Stimulated activated CD8-positive, alpha-beta memory T cell treated with anti-CD3 and anti-CD28 coated beads, Interleukin-4, amount 100 ng/mL, for 48 hours (primary cell): Measurements from ENCODE around the gene SLC25A22.

ENCODE experiments used
- DNase-seq: peaks from one replicate; pipeline ENCODE4 v3.0.0-alpha.2; 2020

Gene SLC25A22

DNA sequence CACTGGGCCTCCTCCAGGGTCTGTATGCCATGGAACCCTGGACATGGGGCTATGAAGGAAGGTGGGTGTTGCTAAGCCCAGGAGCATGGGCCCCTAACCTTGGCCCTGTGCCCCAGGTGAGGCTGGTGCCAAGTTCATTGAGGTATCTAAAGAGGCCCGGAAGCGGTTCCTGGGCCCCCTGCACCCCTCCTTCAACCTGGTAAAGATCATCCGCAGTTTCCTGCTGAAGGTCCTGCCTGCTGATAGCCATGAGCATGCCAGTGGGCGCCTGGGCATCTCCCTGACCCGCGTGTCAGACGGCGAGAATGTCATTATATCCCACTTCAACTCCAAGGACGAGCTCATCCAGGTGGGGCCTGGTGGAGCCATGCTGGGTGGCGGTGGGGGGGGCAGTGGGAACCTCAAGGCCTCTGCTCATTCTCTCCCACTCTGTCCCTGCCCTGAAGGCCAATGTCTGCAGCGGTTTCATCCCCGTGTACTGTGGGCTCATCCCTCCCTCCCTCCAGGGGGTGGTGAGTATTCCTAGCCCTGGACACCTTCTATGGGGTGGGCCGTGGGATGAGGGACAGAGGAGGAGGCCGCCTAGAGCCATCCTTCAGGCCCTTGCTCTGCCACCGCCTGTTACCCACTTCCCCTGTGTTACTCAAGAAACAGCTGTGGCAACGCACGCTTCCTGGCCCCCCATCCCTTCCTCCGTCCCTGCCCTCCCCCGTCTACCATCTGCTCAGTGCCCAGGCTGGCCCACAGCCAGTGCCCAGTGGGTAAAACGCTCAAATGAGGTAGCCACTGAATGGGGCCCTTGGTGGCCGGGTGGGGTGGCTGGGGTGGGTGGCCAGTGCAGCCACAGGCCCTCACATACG is 23.7 kb upstream of the SLC25A22 start:
- no peak for DNase-seq

DNA sequence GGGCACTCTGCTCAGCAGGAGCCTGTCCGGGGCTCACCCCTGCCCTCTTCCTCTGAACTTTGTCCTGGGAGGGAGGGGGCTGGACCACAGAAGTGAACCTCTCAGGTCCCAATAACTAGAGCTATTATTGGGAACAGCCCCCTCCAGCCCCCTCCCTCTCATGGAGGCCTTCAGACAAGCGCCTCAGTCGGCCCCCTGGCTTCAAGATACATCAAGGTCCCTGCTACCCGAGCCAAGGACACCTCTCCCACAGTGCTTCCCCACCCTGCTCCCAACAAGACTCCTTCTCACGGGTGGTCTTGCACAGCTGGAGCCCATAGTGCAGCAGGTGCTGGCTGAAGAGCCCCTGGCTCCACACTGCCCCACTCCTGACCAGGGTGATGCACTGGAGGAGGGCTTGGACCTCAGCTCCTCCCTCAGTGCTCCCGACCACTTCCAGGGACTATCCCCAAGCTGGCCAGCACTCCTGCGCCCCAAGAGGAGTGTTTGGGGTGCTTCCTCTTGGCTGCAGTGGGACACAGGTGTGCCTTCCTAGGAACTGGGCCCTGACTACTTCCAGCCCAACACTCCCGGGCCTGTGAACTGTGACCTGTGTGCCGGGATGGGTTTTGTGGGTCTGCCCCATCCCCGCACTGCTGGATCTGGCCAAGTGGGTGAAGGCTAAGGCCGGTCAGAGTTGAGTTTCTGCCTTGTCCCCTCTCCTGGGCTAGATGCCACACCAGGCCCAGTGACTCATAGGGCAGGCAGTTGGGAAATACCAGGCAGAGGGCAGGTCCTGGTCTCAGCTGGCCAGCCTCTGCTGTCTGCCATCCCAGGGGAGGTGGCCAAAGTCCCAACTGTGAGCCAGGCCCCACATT is 22.8 kb upstream of the SLC25A22 start:
- no peak for DNase-seq

DNA sequence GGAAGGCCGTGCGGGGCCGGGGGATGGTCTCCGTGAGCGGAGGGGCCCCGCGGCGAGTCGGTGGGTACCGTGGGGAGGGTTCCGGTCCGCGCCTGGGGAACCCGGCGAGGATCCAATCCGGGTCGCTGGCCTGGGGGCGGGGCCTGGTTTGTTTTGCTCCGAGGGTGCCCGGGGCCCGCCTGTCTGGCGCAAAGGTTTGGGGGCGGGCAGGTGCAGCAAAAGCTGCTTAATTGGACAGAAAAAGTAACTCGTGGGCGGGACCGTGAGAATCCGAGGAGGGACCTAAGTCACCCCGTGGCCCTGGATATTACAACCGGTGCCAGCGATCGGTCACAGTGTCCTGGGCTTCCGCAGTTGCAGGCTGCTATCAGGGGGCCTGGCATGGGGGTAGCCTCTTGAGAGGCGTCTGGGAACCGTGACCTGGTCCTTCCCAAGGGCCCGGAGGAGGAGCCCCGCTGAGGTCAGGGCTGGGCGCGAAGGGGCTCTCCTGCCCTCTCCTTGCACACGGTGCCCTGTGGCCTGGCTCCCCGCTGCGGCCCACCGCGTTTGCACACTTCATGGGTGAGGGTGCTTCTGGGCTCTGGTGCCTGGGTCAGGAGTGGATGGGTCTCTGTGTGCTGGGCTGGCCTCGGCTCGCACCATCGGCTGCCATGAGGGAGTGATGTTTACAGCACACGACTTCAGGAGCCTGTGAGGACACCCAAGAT is 22.0 kb upstream of the SLC25A22 start:
- peak; percentile 96 for DNase-seq

DNA sequence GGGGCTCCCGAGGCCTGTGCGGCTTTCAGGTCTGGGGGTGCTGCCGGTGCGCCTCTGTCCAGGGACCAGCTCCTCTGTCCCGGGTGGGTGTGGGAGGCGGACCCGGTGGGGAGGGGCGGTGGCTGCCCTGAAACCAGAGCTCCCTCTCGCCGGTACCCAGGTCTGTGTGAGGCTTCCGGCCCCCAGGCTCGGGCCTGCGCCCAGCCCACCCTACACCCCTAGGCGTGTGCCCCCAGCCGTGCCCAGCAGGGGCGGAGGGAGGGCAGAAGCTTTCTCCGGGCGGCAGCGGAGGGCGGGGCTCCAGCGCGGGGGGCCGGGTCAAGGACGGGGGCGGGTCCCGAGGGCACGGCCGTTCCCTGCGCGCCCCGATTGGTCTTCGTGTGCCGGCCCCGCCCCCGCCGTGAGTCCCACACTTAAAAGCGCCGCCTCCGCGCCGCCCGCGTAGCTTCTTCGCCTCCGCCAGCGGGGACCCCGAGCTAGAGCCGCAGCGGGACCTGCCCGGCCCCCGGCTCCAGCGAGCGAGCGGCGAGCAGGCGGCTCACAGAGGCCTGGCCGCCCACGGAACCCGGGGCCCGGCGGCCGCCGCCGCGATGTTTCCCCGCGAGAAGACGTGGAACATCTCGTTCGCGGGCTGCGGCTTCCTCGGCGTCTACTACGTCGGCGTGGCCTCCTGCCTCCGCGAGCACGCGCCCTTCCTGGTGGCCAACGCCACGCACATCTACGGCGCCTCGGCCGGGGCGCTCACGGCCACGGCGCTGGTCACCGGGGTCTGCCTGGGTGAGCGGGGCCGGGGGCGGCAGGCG is 21.2 kb upstream of the SLC25A22 start:
- peak; percentile 93 for DNase-seq

DNA sequence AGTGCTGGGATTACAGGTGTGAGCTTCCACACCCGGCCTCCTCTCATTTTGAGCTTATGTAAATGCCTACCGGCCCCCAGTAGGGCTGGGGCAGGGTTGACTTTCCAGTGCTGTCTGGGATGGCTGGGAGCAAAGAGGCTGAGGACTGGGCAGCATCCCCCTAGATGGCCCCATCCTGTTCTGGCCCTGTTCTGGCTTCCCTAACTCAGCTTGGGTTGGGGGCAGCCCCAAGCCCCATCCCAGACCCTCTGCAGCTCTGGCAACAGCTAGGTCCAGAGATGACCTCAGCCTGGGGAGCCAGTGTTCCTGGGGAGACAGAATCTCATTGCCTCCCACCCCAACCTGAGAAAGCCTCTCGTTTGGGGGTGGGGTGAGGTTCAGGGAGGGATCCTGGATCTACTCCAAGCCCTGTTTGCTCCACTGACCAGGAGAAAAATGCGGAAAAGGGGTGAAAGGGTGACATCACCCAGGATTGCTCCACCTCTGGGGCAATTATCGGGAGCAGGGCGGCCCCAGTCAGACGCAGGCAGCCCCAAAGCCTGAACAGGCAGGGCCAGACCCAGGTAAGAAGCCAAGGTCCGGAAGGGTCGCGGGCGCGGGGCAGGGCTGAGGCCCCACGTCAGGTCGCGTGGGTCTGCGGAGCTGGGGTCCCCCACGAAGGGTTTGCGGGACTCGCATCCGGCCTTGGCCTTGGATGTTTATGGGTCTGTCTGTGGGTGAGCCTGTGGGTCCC is 20.5 kb upstream of the SLC25A22 start, which contains the start of gene PNPLA2:
Gene PNPLA2, plus strand, starts transcription at position 519 of the 733 bp plus-strand sequence. CDS start 805 bp downstream, outside the sequence.
- DNase-seq: no peak

DNA sequence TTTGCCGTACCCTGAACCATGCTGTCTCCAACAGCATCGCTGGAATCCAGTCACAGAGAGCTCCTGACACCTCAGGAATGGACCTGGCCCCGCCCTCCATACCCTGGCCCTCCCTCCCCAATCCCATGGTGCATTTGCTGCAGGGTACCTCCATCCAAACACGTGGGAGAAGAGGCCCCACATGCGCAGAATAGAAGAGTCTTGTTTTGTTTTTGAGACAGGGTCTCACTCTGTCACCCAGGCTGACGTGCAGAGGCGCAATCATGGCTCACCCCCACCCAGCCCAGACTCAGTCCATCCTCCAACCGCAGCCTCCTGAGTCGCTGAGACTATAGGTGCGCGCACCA is 18.3 kb upstream of the SLC25A22 start:
- DNase-seq: no peak

DNA sequence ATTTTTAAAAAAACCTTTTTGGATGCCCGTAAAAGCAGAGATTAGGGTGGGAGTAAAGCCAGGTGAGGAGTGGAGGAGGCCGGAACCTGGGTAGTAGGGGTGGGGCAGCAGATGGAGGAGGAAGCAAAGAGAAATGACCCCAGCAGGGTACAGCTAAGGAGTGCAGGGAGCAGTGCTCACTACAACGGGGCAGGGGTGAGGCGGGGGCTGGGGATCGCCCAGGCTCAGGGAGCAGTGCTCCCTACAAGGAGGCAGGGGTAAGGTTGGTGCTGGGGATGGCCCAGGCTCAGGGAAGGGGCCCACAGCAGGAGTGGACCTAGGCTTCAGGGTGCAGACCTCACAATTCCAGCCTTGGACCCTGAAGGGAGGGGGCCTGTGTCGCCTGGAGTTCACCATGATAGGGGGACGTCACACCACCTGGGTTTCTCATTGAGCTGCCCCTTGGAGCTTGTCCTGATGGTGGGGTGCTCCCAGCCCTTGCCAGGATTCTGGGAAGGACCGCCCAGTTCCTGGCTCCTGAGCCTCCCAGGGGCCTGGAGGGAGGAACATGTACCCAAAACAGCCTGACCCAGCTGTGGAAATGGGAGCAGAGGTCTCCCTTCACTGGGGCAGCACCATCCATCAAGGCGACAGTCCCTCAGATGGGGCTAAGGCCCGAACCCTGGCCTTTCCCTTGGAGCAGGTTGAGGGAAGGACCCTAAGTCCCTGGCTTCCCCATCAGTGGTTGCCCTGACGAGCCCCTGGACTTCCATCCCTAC is 17.8 kb upstream of the SLC25A22 start:
- no peak for DNase-seq

DNA sequence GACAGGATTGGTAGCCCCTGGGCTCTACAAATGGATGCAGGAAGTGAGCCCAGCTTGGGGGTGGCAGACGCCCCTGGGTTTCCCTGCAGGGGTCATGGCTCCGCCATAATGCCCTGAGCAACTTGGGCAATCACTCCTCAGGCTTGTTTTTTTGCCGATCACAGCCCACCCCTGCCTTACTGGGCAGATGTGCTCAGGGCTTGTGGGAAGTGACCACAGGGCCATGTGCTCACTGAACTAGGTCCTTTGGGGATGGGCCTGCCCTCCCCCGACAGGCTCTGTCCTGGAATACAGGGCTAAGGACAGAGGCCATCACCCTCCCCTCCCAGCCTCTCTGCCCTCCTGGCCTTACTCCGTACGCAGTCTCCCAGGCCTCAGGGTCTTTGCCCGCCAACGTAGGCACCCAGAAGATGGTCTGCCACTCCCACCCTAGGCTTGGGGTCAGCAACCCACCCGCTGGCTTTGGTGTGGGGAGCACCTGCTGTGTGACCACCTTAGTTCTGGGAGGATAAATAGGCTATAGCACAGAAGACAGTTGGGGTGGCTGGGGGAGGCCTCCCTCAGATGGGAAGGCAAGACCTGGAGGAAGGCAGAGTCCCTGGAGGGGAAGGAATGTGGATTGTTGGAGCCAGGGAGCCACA is 15.5 kb upstream of the SLC25A22 start:
- DNase-seq: no peak

DNA sequence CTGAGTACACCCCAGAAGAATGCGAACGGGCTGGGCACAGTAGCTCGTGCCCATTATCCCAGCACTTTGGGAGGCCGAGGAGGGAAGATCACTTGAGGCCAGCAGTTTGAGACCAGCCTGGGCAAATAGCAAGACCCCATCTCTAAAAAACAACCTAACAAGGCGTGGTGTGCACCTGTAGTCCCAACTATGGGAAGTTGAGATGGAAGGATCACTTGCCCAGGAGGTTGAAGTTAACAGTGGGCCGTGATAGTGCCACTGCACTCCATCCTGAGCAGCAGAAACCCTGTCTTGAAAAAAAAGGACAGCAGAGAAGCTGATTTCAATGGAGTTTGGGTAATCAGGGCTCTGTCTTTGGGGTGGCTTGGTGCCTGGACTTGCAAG is 15.0 kb upstream of the SLC25A22 start:
- no peak for DNase-seq

DNA sequence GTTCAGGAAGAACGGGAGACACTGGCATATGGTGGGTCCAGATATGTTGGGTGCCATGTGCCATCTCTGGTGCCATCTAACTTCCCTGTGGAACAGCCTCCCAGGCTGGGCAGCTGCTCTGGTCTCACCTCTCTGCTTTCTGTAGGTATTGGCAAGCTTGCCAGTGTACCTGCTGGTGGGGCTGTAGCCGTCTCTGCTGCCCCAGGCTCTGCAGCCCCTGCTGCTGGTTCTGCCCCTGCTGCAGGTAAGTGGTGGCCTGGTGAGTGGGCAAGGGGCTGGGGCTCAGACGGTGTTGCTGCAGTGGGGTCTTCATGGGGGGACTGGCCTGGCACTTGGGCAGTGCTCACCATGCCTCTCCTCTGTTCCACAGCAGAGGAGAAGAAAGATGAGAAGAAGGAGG is 14.3 kb upstream of the SLC25A22 start:
- no peak for DNase-seq

DNA sequence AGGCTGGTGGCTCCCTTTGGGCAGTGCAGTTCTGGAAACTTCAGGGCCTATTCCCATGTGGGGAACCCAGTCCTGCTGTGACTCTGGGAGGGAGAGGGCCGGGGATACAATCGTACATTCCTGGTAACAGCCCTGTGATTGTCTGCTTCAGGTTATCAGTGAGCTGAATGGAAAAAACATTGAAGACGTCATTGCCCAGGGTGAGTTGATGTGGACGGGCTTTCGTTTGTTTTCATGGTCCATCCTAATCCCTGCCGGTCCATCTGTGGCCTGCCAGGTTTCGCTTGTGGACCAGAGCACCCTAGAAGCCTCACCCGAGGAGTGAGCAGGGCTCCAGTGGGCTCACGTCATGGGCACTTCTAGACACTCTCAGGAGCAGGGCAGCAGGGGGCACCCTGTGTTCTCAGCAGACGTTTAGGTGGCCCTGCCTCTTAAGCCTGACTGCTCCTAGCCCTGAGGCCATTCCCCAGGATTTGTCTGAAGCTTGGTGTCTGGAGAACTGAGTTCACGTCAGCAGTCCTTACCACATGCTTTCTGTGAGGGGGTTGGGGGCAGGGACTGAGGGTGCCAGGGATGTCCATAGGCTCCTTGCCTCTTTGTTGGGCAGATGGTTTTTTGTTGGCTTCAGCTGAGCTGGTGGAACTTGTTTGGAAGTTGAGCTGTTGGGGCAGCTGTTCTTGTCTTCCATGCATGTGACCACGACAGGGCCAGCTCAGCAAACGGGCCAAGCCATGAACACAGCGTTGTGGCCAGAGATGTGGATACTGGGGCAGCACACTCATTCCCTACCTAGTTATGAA is 13.6 kb upstream of the SLC25A22 start:
- DNase-seq: no peak

DNA sequence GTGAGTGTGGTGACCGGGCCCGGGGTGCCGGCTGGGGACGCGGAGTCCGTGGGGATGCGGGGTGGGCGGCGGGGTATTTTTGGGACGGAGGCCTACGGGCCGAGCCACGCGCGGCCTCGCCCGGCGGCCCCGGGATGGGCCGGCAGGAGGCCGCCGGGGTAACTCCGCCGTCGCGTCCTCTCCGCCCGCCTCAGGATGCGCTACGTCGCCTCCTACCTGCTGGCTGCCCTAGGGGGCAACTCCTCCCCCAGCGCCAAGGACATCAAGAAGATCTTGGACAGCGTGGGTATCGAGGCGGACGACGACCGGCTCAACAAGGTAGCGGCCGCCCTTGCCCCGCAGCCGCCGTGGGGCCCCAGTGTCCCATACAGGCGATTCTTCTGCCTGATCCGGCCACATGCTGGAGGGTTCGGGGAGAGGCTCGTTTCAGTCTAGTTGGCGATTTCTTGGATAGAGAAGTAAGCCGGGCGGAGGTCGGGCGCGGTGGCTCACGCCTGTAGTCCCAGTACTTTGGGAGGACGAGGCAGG is 12.0 kb upstream of the SLC25A22 start:
- no peak for DNase-seq

DNA sequence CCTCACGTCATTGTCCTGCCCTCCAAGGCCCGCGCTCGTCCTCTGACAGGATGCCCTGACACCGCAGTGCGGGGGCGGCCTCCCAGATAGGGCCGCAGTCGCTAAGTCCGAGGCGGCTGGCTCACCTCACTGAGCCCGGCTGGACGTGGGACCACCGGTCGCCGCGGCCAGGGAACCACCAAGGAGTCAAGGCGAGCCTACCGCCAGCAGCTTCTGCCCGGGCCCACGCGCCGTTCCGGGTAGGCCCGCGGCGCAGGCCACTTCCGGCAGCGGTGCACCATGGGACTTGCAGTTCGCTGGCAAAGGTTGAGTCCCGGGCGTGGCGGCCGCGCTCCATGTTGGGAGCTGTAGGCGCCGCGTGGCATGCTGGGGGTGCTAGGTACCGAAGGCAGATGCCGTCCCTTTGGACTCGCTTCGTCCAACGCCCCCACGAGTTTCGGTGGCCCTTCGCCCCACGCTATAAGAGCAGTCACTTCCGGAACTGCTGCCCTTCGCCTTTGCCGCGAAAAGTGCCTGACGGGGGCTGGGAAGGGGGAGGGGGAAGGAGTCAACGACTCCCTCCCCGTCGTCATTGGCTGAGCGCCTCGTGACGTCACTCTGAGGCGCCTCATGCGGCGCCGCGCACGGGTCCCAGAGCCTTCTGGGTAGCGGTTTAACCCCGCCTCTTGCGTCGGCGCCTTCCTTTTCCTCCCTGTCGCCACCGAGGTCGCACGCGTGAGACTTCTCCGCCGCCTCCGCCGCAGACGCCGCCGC is 11.4 kb upstream of the SLC25A22 start, which contains the start of gene RPLP2:
Gene RPLP2, plus strand, starts transcription at position 681 of the 753 bp plus-strand sequence. CDS start 268 bp downstream, outside the sequence.
- peak; percentile 99 for DNase-seq

DNA sequence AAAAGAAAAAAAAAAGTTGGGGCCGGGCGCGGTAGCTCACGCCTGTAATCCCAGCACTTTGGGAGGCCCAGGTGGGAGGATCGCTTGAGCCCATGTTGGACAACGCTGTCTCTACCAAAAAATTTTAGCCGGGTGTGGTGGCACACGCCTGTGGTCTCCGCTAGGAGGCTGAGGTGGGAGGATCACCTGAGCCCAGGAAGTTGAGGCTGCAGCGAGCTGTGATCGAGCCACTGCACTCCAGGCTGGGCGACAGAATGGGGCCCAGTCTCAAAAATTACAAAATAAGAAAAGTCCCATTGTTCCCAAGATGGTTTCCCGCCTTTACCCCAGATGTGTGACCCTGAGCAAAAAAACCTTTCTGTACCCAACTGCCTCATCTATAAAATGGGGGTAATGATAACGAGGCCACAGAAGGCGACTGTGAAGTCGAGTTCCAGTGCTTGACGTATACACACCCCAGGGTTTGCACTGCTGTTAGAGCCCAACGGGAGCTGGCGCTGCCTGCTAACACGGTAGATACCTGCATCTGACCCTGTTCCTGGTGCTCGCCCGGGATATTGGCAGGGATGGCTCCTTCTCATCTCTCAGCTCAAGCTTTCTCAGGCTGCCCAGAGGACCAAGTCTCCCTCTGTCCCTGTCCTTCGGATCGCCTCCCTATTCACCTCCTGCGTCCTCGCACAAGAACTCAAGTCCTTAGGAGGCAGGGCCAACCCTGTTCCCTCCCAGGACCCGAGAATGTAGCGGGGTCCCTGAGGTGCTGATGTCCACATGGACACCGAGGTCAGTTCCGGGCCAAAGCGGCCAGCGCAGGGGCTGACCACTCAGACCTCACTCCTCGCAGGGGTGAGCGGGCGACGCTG is 10.6 kb upstream of the SLC25A22 start:
- peak; percentile 62 for DNase-seq

DNA sequence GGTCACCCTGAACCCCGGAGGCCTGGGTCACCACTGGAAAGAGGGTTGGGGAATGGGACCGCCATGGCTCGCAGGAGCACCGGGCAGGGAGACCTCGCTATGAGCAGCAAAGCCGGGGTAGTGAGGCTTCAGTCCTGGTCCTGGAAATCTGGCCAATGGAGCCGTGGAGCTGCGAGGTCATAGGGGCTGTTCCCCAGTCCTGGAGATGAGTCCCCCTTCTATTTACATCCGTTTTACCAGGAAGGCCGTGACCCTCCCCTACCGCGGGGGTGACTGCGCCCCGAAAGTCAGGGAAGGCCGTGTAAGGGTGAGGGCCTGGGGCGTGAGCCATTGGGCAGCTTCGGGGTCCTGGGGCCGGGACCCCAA is 6.5 kb upstream of the SLC25A22 start:
- DNase-seq: no peak

DNA sequence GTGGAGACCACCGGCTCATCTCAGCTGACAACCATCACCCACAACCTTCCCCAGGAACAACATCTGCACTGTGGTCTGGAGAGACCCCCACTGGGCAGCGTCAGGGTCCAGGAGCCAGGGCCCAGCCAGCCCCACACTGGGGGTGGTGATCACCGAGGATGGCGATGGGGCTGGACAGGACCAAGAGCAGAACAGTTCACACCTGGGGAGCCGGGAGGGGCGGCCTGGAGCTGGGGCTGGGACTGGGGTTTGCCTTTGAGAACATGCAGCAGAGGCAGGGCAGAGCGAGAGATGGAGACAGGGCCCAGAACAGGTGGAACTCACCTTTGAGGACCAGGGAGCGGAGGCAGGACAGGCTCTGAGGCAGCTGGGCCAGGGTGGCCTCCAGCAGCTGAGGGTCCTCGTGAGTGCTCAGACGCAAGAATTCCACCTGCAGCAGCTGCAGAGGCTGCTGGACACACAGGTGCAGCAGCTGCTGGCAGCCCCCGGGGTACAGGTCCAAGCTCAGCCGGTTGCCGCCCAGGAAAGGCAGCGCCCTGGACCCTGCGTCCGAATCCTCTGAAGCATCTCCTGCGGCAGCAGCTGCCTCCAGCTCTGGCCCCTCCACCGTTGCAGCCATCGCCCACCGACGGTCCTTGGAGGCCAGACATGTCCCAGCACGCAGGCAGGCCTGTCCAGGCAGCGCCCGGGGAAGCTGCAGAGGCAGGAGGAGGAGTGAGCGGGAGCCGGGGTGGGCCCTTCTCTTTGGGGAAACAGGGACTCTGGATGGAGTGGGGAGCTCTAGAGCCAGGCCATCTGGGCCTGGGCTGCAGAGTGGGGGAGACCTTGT is 5.9 kb upstream of the SLC25A22 start:
- DNase-seq: no peak

DNA sequence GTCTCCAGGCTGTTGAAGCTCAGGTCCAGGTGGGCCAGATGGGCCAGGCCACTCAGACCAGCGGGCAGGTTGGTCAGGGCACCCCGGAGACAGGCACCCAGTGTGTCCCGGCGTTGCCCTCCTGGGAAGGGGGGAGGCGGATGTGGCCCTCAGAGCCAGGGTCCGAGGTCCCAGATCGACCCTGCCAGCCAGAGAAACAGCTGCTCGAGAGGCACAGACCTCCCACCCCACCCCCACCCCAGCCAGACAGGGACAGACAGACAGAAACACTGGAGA is 5.3 kb upstream of the SLC25A22 start:
- no peak for DNase-seq
